Right lobe of liver (tissue), 6 donors: Measurements from ENCODE around the gene SEPTIN5. TPM values are rescaled to one million over a fixed set of nuclear protein-coding genes. Genes with fewer than 3 reads are reported as not detected.

ENCODE experiments used
- ATAC-seq, 4 donors: fragments of 200-7000 bp; cut with Tn5 transposase; one replicate each; pipeline ENCODE4 v1.9.1; 2020; ENCODE audit warnings: mild to moderate bottlenecking in 4 of 4, moderate library complexity in 4 of 4
- DNase-seq, 3 donors: peaks; one replicate each; pipeline ENCODE4 v3.0.0-alpha.2; 2020
- H3K27ac ChIP-seq, 3 donors: fragments of 200-600 bp; one replicate each; pipeline ENCODE4 v1.8.0; 2022
- H3K27me3 ChIP-seq, 2 donors: fragments of 200-600 bp; one replicate each; pipeline ENCODE4 v1.8.0; 2022
- H3K36me3 ChIP-seq, 4 donors: fragments of 200-600 bp; sonication (generic) in 1 of 4; one replicate each; pipeline versions ENCODE4 v1.5.1 to v1.8.0; 2017 to 2022; ENCODE audit warnings: control low read depth in 1 of 4
- H3K4me1 ChIP-seq, 4 donors: fragments of 200-600 bp; sonication (generic) in 1 of 4; one replicate each; pipeline versions ENCODE4 v1.5.1 to v1.8.0; 2017 to 2022; ENCODE audit warnings: control low read depth in 1 of 4
- H3K4me3 ChIP-seq, 3 donors: fragments of 200-600 bp; one replicate each; pipeline ENCODE4 v1.8.0; 2022
- H3K9me3 ChIP-seq, 4 donors: fragments of 200-600 bp; sonication (generic) in 1 of 4; one replicate each; pipeline versions ENCODE4 v1.5.1 to v1.8.0; 2017 to 2022; ENCODE audit warnings: control low read depth in 1 of 4
- POLR2A ChIP-seq: fragments of 450-650 bp; IDR thresholded peaks from one replicate; pipeline ENCODE4 v1.6.1; 2017; ENCODE audit warnings: antibody characterized with exemption, mild to moderate bottlenecking
- WGBS: methylation state at CpG from one replicate; pipeline ENCODE4 v1.1.6; 2018; ENCODE audit warnings: low coverage, low lambda C conversion rate; ENCODE audit not compliant: insufficient coverage; ENCODE audit errors: missing lambda C conversion rate; 5-methylcytosine and 5-hydroxymethylcytosine counted together
- intact Hi-C, 2 donors: fragments of 100-400 bp; cut with DNase I; formaldehyde crosslinking; loops; one replicate each; pipeline versions ENCODE4 v1.11.2 to v1.14.1; 2022
- total RNA-seq, 6 experiments: library from RNA; depleted of rRNA in 2 of 6; stranded (reverse); fragments of >200 nt in 2 of 6; fragmentation: NEBNext Ultra II Directional in 3 of 6; extraction: Animal tissue kit (Norgen Biotek cat#: 25700) in 3 of 6; gene quantifications; one replicate each; pipeline versions ENCODE4 v1.1.0 to v1.2.4, GENCODE V29; 2016 to 2023
- TF ChIP-seq, protein P1 (sequence below), 4 donors: fragments of 200-600 bp in 3 of 4; fragments of 450-650 bp in 1 of 4; IDR thresholded peaks; one replicate each; pipeline versions ENCODE4 v1.5.1 to v1.8.0; 2016 to 2022; ENCODE audit warnings: antibody characterized with exemption in 4 of 4, mild to moderate bottlenecking in 2 of 4
- donor health status: DM: no; HTN: yes; CAD: no.
- donor health status: DM: no; HTN: no; CAD: no.
- donor health status: DM: no; HTN: no; CAD: no.
- donor health status: DM: no; HTN: yes; CAD: no.
- donor health status: DM: no; HTN: yes; CAD: no.

Gene SEPTIN5
- total RNA-seq, 6 experiments from 2014 or later, result 1.3 to 3.7 (median 2.1) TPM

DNA sequence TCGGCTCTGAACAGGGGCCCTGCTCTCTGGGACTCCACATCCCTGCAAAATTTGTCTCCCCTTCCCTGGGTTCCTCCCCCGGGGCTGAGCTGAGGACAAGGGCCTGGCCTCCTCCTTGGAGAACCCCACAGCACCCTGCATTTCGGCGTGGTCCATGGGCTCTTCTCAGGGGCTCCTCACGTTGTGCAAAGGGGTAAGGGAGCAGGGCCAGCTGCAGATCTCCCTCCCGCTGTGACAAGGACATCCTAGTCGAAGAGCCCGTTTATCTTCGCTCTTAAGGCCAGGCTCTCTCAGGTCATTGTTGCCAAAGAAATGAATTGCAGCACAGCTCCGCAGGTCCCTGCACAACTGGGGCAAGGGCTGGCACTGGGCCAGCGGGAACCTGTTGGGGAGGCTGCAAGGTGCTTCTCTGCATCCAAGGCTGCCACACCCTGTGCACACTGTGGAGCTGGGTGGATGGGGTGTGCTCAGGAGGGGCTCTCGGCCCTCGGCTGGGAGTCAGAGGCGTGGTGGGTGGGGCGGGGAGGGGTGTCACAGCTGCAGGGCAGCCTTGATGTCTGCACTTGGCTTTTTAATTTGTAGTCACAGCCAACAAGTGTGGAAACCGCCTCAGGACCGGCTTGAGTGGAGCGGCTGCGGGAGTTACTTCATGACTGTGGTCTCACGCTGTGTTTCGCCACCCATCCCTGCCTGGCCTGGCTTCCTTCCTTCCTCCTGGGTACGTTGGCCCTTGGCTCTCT, 26.6 kb upstream of the SEPTIN5 start:
- Histone ChIP-seq H3K4me3 (no peak overlapping the region), H3K27me3 (no peaks in the 10 kb centered on the region), H3K36me3 (no peaks in the 10 kb centered on the region), H3K27ac (no peak overlapping the region), H3K4me1 (no peaks in the 10 kb centered on the region), H3K9me3 (no peaks in the 10 kb centered on the region)
- intact Hi-C loops, result no loop called here
- 55% methylated on average over 4 of the region's 22 CpGs for WGBS
- DNase-seq, result no peak
- no peak for TF ChIP-seq POLR2A
- TF ChIP-seq, protein P1, sequence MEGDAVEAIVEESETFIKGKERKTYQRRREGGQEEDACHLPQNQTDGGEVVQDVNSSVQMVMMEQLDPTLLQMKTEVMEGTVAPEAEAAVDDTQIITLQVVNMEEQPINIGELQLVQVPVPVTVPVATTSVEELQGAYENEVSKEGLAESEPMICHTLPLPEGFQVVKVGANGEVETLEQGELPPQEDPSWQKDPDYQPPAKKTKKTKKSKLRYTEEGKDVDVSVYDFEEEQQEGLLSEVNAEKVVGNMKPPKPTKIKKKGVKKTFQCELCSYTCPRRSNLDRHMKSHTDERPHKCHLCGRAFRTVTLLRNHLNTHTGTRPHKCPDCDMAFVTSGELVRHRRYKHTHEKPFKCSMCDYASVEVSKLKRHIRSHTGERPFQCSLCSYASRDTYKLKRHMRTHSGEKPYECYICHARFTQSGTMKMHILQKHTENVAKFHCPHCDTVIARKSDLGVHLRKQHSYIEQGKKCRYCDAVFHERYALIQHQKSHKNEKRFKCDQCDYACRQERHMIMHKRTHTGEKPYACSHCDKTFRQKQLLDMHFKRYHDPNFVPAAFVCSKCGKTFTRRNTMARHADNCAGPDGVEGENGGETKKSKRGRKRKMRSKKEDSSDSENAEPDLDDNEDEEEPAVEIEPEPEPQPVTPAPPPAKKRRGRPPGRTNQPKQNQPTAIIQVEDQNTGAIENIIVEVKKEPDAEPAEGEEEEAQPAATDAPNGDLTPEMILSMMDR (IDR thresholded peaks at IDR 0.05), result no peak
- ATAC-seq, result peak in 2 of 4 donors; percentile 29 to 44

DNA sequence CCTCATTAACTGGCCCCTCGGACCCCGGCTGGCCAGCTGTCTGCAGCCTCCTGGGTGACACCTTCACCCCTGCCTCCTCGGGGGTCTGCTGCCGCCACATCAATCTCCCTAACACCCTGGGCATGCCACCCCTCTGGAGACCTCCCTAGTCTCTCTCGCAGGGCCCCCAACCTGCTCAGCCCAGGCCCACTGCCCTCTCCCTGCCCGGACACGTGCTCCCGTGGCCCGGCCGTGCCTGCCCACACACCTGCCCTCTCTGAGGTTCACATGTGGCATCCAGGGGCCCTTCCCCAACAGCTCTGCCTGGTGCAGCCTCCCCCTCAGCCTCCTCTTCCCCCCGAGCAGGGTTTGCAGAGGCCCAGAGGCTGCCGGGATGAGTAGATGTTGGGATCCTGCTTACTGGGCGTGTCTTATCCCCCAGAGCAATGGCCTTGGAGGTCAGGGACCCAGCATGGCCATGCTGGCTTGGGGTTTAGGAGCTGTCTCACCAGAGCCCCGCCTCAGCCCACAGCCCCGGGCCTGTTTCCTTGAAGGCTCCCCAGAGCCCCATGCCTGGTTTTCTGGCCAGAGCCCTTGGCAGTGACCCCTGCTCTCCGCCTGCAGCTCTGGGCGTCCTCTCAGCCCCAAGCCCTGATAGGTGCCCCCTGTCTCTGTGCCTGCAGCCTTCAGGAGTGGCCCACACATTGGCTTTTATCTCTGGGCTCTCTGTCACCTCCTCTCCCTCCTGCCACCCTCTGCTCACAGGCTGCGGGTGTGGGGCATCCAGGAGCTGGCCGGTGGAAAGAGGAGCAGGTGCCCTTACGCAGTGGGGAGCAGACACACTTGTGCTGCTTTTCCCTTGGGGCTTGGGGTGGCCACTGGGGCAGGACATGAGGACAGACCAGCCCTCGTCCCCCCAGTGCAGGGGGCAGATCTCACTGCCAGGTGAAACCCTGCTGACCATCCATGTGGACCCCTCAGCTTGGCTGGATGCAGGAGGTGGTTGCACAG, 25.7 kb upstream of the SEPTIN5 start:
- intact Hi-C loops, result no loop called here
- no peak overlapping the region for H3K27ac ChIP-seq
- no peaks in the 10 kb centered on the region for H3K27me3 ChIP-seq
- H3K4me3 ChIP-seq, result no peak overlapping the region
- H3K36me3 ChIP-seq, result no peaks in the 10 kb centered on the region
- 54% methylated on average over 13 of the region's 21 CpGs for WGBS
- DNase-seq, result no peak
- no peaks in the 10 kb centered on the region for H3K4me1 ChIP-seq
- TF ChIP-seq, protein P1 (IDR thresholded peaks at IDR 0.05), result no peak
- TF ChIP-seq POLR2A, result no peak
- H3K9me3 ChIP-seq, result no peaks in the 10 kb centered on the region
- peak in 2 of 4 donors; percentile 12 to 35 for ATAC-seq

DNA sequence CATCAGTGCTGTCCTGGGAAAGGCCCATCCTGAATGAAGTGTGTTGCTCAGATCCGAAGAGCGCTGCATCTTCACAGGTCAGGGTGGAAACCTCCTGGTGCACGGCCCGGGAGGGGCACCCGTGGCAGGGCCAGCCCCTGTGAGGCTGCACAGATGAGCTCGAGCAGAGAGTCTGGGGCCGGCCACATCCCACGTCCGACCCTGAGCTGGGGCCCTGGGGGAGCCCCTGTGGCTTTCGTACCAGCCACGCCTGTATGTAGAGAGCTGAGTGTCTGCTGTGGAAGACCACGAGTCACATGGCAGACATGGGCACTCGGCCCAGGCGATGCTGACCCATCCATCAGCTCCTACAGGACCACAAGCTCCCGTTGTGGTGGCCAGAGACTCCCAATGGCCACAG, 24.9 kb upstream of the SEPTIN5 start:
- TF ChIP-seq POLR2A, result no peak
- TF ChIP-seq, protein P1 (IDR thresholded peaks at IDR 0.05), result no peak
- WGBS, result no CpG with 5 or more reads among the region's 15 CpGs
- ATAC-seq, result peak in 1 of 4 donors; percentile 13

DNA sequence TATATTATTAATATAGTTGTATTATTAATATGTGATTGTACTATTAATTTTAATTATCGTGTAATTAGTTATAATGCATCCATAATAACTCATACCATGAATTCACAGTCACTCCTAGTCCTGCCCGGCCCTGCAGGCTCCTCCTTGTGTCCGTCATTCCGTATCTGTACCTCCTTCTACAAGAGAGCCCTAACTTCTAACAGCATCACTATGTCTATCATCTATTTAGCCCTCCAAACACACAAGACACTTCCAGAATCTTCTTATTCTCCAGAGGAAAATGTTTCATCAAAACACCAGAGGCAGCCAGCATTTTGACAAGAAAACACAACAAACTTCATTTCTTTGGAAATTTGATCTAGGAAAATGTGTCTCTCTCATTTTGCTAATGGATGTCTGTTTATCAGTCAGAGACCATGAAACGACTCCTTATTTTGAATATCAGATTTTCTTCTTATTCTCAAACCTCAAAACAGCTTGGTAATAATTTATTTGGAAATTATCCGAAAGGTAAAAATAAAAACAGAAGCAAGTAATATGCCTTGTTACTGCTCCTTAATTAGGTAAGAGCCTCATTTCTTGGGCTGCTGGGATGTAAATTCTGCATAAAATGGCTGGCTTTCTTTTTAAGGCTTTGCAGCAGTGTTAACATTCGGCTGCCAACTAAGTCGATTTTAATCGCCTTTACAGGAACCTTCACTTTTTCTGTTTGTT, 23.1 kb upstream of the SEPTIN5 start:
- no peaks in the 10 kb centered on the region for H3K27me3 ChIP-seq
- DNase-seq (no peak), ATAC-seq (no peak)
- no peak overlapping the region for H3K27ac ChIP-seq
- H3K9me3 ChIP-seq, result no peaks in the 10 kb centered on the region
- no peaks in the 10 kb centered on the region for H3K36me3 ChIP-seq
- TF ChIP-seq POLR2A, result no peak
- TF ChIP-seq, protein P1 (IDR thresholded peaks at IDR 0.05), result no peak
- intact Hi-C loops, result no loop called here
- H3K4me1 ChIP-seq, result no peaks in the 10 kb centered on the region
- 46% methylated on average over 9 of the region's 9 CpGs for WGBS
- no peak overlapping the region for H3K4me3 ChIP-seq

More for the DNA sequence above, 24.9 kb upstream of the SEPTIN5 start:
- intact Hi-C loops, result no loop called here
- H3K4me3 ChIP-seq, result no peak overlapping the region
- H3K27me3 ChIP-seq, result no peaks in the 10 kb centered on the region
- no peaks in the 10 kb centered on the region for H3K36me3 ChIP-seq
- no peak for DNase-seq
- no peaks in the 10 kb centered on the region for H3K4me1 ChIP-seq
- no peak overlapping the region for H3K27ac ChIP-seq
- no peaks in the 10 kb centered on the region for H3K9me3 ChIP-seq
